Left lung (tissue), 10 donors: ENCODE results near the gene LARGE1. TPM values are rescaled to one million over a fixed set of nuclear protein-coding genes. Genes with fewer than 3 reads are reported as not detected.
A peak's percentile ranks its signal among the peaks of the same experiment; 100 is the strongest.

ENCODE experiments used
- ATAC-seq: fragments of 200-7000 bp; cut with Tn5 transposase; one replicate; pipeline ENCODE4 v1.9.1; 2020; ENCODE audit warnings: moderate library complexity
- DNase-seq, 4 donors: peaks; one replicate each; pipeline ENCODE4 v3.0.0-alpha.2; 2013 to 2020
- H3K27ac ChIP-seq, 2 donors: fragments of 200-600 bp; sonication (generic) in 1 of 2; one replicate each; pipeline versions ENCODE4 v1.5.0 to v1.8.0; 2020 to 2021
- H3K27me3 ChIP-seq, 2 donors: fragments of 200-600 bp; sonication (generic) in 1 of 2; one replicate each; pipeline versions ENCODE4 v1.5.0 to v1.8.0; 2020 to 2021
- H3K36me3 ChIP-seq, 2 donors: fragments of 200-600 bp; sonication (generic) in 1 of 2; one replicate each; pipeline versions ENCODE4 v1.5.0 to v1.8.0; 2020 to 2021
- H3K4me1 ChIP-seq, 2 donors: fragments of 200-600 bp; one replicate each; pipeline ENCODE4 v1.8.0; 2021
- H3K4me3 ChIP-seq, 2 donors: fragments of 200-600 bp; sonication (generic) in 1 of 2; one replicate each; pipeline versions ENCODE4 v1.5.0 to v1.8.0; 2020 to 2021; ENCODE audit warnings: mild to moderate bottlenecking in 1 of 2
- H3K9me3 ChIP-seq, 2 donors: fragments of 200-600 bp; sonication (generic) in 1 of 2; one replicate each; pipeline versions ENCODE4 v1.5.0 to v1.8.0; 2020 to 2021
- intact Hi-C, 2 donors: fragments of 100-400 bp; cut with DNase I; formaldehyde crosslinking; loops; one replicate each; pipeline versions ENCODE4 v1.11.2 to v1.14.2; 2022
- polyA plus RNA-seq, 6 donors: library from polyadenylated mRNA; unstranded; fragments of 120-200 nt; gene quantifications; one replicate each; pipeline ENCODE4 v1.2.1, GENCODE V29; 2013; ENCODE audit not compliant: insufficient read length in 6 of 6
- total RNA-seq, 2 donors: library from RNA; stranded (reverse); fragmentation: NEBNext Ultra II Directional; extraction: Animal tissue kit (Norgen Biotek cat#: 25700); gene quantifications; one replicate each; pipeline ENCODE4 v1.2.1, GENCODE V29; 2021
- TF ChIP-seq, protein P1 (sequence below), 2 donors: fragments of 200-600 bp; sonication (generic) in 1 of 2; IDR thresholded peaks; one replicate each; pipeline versions ENCODE4 v1.5.0 to v1.8.0; 2021; ENCODE audit warnings: antibody characterized with exemption in 2 of 2
- donor health status: DM: no; HTN: yes; CAD: no.
- donor health status: DM: no; HTN: no; CAD: no.

The LARGE1 gene
- total and polyA plus RNA-seq, 8 donors: 22.4 to 36.1 (median 33.2) TPM

DNA sequence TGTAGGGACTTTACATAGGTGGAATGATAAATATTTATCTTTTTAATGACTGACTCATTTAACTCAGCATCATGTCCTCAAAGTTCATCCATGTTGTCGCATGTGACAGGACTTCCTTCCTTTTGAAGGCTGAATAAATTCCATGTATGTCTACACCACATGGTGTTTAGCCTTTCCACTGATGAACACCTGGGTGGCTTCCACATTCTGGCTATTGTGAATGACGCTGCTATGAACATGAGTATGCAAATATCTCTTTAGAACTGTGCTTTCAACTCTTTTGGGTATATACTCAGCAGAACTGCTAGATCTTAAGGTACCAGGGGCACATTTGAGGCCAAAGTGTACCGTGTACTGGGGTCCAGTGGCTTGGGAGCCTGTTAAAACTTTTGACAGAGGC, 24.1 kb downstream of the LARGE1 start:
- Histone ChIP-seq H3K36me3 (no peaks in the 10 kb centered on the region), H3K27me3 (no peaks in the 10 kb centered on the region), H3K27ac (no peak overlapping the region), H3K4me3 (no peak overlapping the region), H3K4me1 (no peaks in the 10 kb centered on the region), H3K9me3 (peaks cover 0 to 1% of the 10 kb centered on the region in 2 donors)
- intact Hi-C loops: no loop called here
- TF ChIP-seq, protein P1, sequence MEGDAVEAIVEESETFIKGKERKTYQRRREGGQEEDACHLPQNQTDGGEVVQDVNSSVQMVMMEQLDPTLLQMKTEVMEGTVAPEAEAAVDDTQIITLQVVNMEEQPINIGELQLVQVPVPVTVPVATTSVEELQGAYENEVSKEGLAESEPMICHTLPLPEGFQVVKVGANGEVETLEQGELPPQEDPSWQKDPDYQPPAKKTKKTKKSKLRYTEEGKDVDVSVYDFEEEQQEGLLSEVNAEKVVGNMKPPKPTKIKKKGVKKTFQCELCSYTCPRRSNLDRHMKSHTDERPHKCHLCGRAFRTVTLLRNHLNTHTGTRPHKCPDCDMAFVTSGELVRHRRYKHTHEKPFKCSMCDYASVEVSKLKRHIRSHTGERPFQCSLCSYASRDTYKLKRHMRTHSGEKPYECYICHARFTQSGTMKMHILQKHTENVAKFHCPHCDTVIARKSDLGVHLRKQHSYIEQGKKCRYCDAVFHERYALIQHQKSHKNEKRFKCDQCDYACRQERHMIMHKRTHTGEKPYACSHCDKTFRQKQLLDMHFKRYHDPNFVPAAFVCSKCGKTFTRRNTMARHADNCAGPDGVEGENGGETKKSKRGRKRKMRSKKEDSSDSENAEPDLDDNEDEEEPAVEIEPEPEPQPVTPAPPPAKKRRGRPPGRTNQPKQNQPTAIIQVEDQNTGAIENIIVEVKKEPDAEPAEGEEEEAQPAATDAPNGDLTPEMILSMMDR (IDR thresholded peaks at IDR 0.05): no peak
- ATAC-seq (no peak), DNase-seq (no peak)

DNA sequence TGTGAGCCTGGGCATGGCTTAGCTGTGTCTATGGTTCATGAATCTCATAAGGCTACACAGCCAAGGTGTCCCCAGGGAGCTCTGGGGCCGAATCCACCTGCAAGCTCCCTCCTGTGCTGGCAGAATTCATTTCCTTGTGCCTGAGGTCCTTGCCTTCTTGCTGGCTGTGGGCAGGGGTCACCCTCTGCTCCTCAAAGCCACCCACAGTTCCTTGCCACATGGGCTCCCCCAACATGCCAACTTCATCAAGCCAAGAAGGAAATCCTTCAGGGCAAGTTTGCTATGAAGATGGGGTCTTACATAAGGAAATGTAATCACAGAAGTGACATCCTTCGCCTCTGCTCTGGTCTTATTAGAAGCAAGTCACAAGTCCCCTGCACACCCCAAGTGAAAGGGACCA, 24.8 kb downstream of the LARGE1 start:
- TF ChIP-seq, protein P1 (IDR thresholded peaks at IDR 0.05): no peak
- Histone ChIP-seq H3K36me3 (no peaks in the 10 kb centered on the region), H3K4me1 (no peaks in the 10 kb centered on the region), H3K4me3 (no peak overlapping the region), H3K9me3 (peaks cover 0 to 1% of the 10 kb centered on the region in 2 donors), H3K27me3 (no peaks in the 10 kb centered on the region), H3K27ac (no peak overlapping the region)
- ATAC-seq (no peak), DNase-seq (no peak)
- intact Hi-C loops: no loop called here

DNA sequence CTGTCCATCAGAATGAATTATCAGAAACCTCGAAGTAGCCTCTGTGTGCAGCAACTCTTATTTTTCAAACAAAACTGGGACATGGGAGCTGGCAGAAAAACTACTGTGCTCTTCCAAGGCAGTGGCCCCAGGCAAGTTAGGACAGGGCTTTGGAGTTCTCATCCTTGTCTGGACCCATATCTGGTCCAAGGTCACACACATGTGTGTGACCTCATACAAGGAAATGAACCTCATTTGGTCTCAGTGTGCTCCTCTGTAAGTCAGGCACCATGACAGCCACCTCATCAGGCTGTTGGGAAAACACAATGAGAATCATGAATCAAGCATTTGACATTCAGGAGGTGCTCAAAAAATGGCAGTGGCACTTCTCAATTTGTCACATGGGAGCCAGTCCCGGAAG, 25.8 kb downstream of the LARGE1 start:
- ATAC-seq: no peak
- H3K4me3 ChIP-seq: no peak overlapping the region
- intact Hi-C loops: no loop called here
- TF ChIP-seq, protein P1 (IDR thresholded peaks at IDR 0.05): no peak
- H3K4me1 ChIP-seq: no peaks in the 10 kb centered on the region
- H3K9me3 ChIP-seq: peaks cover 0 to 1% of the 10 kb centered on the region in 2 donors
- H3K27me3 ChIP-seq: no peaks in the 10 kb centered on the region
- H3K36me3 ChIP-seq: no peaks in the 10 kb centered on the region
- no peak for DNase-seq
- H3K27ac ChIP-seq: no peak overlapping the region

DNA sequence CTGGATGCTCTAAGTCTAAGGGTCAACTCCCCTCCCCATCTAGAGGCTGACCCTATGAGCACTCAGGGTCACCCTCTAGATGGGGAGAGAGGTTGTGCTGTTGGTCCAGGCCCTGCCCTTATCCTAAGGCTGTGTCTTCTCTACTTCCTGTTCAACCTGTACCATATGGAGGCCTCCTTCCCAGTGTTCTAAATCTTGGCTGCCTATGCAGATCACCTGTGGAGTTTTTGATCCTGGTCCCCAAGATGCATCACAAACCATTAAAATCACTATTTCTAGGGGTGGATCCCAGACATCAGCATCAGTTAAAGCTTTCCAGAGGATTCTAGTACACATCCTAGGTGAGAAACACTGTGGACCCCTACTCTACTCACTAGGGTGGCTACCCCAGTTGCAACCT, 26.2 kb downstream of the LARGE1 start:
- TF ChIP-seq, protein P1 (IDR thresholded peaks at IDR 0.05): no peak
- ATAC-seq (peak; percentile 17), DNase-seq (no peak)
- Histone ChIP-seq H3K27me3 (no peaks in the 10 kb centered on the region), H3K4me3 (no peak overlapping the region), H3K36me3 (no peaks in the 10 kb centered on the region), H3K9me3 (peaks cover 0 to 1% of the 10 kb centered on the region in 2 donors), H3K27ac (no peak overlapping the region), H3K4me1 (no peaks in the 10 kb centered on the region)
- intact Hi-C loops: no loop called here

DNA sequence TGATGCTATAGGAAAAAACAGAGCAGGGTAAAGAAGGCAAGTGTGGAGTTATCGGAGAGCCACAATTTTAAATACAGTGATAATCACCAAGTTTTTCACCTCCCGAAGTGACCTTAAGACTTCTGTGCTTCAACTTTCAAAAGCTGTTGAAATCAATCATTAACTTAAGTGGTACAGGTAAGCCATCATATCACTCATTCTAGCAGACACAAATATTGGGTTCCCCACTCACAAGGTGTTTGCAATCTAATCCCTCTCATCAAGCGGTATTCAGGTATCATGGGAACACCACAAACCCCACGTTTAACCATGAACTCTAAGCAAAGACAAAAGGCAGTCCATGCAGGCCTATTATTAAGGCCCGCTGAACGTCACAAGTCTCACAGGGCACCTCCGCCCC, 26.8 kb downstream of the LARGE1 start:
- DNase-seq (no peak), ATAC-seq (peak; percentile 71)
- Histone ChIP-seq H3K27me3 (no peaks in the 10 kb centered on the region), H3K9me3 (peaks cover 0 to 1% of the 10 kb centered on the region in 2 donors), H3K4me3 (no peak overlapping the region), H3K4me1 (no peaks in the 10 kb centered on the region), H3K36me3 (no peaks in the 10 kb centered on the region), H3K27ac (no peak overlapping the region)
- intact Hi-C loops: no loop called here
- TF ChIP-seq, protein P1 (IDR thresholded peaks at IDR 0.05): no peak
